Inflammatory macrophage treated with lipopolysaccharide for 4 hours (primary cell): ENCODE results near the gene ARFGEF3.
"Not testable (repeated sequence)": the region's sequence is repeated elsewhere in the genome, so short reads cannot be mapped to it uniquely, and the experiment has no call there.

Experiments
- DNase-seq: peaks from one replicate; pipeline ENCODE4 v3.0.0-alpha.2; 2020

ARFGEF3 gene

DNA sequence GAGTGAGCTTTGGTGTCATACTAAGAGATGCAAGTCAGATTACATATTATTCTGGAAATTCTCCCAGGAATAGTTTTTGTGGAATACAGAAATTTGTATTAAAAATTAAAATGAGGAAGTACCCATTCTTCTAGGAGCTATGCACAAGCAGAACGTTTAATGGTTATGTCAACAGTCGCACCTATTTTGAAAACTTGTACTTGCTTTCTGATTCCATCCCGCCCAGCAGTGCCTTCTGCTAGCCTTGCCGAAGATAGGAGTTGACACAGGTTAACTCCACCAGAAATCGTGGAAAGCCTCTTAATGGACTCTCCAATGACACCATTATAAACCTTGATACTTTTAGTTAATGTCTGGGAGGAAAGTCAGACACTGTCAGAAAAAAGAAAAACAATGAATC lies 49.9 kb downstream of the ARFGEF3 start:
- DNase-seq = no peak

DNA sequence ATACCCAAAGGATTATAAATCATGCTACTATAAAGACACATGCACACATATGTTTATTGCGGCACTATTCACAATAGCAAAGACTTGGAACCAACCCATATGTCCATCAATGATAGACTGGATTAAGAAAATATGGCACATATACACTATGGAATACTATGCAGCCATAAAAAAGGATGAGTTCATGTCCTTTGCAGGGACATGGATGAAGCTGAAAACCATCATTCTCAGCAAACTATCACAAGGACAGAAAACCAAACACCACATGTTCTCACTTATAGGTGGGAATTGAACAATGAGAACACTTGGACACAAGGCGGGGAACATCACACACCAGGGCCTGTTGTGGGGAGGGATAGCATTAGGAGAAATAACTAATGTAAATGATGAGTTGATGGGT lies 50.8 kb downstream of the ARFGEF3 start:
- not testable (repeated sequence) for DNase-seq

DNA sequence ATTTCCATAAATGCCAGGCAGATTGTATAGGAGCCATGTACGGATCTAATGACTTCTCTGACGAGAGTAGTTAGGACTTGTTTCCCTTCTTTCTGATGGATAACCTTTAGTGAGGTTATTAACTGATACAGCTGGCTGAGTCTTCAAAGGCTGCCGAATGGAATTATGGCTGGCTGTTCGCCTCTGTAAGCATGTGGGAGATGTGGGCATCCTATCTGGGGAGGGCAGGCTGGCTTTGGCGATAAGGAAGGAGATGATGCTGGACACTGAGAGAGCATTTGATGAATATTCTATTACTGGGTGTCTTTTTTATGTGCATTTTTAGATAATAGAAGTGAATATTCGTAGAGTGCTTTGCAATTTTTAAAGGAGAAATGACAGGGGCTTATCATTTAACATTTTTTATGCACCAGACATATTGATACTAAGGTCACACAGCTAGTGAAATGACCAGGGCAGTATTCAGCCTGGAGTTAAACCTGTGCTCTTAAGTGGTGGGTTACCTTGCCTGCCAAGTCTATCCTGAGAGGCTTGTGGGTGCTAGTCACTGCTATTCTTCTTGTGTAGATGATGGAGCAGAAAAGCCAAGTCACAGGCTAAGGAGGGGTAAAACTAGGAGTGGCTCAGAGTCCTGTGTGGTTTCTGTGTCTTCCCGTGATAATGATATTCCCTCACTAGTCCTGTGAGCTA lies 53.5 kb downstream of the ARFGEF3 start:
- DNase-seq = no peak

DNA sequence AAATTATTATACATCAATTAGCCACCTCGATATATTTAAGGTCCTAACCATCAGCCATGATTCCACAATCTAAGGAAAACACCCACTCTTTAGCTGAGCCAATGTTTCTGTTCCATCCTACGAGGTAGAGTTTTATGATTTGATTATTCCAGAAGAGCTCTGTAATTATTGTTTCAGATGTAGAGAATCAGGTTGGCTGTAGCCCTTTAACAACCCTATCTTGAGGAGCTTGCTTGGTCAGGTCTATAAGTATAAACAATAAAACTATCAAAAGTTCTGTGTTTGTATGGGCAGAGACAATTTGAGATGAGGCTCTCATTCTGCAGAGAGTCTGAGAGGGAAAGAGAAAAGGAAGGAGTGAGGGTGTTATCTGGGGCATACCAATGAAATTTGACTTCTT lies 56.7 kb downstream of the ARFGEF3 start, which contains the start of gene PBOV1:
TSS of gene PBOV1 (minus strand) at position 43 of the 400 bp plus-strand sequence. CDS start 96 bp downstream, outside the sequence.
- no peak for DNase-seq

DNA sequence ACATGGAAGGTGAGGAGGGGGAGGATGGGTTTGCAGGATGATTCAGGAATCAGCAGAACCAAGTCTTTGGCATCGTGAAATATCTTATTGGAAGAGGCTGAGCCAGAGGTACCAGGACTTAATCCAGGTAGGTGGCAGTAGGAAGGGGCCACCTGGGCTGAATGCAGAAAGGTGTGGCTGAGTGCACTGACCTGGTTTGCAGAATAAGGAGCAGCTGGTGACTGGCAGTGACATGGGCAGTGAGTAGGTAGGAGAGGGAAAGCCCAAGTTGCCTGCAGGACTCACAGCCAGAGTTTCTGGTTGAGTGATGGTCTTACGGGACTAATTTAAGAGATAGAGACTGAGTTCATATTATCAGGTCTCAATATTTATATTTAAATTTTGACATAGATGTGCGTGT lies 57.7 kb downstream of the ARFGEF3 start:
- no peak for DNase-seq

DNA sequence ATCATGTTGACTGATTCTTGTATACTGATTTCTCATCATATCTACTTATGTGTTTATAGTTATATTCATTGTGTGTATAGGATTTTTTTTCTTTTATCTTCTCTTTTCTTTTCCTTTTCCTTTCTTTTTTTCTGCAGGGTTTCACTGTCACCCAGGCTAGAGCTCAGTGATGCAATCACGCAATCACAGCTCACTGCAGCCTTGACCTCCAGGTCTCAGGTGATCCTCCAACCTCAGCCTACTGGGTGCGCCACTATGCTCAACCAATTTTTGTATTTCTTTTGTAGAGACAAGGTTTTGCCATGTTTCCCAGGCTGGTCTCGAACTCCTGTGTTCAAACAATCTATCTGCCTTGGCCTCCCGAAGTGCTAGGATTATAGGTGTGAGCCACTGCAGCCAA lies 58.2 kb downstream of the ARFGEF3 start:
- no peak for DNase-seq

DNA sequence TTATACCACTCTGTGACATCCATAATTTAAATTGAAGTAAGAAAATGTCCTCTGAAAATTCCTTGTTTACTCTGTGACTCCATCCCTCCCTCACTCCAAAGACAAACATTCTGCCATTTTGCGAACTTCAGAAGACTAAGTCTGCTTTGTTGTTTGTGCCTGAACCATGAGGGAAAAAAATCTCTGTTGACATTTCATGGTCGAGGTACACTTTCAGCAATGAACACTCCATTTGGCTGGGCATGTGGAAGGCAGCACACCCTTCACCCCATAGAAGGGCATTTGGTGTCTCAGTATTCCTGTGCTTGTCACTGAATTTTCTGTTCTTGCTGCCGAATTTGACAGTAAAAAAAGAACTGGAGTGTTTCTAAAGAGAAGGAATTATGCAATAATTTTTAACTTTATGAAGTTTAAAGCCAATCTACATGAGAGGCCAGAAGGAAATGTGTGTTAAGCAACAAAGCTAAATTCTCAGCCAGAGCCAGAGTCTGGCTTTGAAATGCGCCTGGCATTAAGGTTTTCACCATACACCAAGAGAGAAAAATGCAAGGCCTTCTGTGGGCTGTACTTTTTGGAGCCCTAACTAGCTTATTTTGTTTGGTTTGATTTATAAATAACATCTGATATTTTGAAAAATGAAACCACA lies 61.3 kb downstream of the ARFGEF3 start:
- DNase-seq = no peak

DNA sequence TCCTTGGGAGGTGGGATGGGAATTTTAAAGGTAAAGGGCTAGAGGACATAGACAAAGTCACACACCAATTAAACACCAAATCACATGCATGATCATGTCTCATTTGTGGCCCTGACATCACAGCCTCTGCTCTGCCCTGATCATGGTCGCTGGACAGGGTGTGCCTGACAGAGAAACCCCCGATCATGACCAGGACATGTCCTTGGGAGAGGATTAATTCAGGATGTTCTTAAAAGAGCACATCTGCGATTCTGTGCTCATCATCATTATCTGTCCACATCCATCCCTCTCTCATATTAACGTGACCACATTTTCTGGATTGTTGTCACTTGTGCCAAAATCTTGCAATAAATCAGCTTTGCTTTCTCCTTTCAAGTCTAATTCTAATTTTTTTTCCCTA lies 64.2 kb downstream of the ARFGEF3 start:
- no peak for DNase-seq

DNA sequence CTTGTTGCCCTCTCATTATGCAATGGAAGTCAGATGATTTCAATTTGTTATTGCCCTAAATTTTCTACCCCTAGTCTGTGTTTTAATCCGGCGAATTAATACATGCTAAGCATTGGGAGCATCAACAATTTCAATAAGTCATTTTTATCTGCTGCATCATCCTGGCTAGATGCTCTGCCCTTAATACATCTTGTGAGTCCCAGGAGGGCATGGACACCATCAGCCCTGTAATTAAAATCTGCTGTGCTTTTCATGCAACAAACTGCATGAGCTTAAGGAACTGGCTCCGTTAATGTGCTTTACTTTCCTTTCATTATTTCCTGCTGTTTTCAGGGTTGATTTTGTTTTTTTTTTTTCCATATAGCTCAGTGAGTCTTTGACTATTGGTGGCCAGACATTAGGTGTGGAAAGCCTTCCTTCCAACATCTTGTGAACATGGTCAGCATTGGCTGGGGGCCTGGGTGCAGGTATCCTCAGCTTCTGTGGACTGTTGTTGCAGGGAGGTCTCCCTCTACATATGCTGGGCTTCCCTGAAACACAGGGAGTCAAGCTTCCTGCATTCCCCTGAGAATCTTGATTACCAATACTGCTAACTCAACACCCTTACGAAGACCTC lies 65.1 kb downstream of the ARFGEF3 start:
- no peak for DNase-seq

DNA sequence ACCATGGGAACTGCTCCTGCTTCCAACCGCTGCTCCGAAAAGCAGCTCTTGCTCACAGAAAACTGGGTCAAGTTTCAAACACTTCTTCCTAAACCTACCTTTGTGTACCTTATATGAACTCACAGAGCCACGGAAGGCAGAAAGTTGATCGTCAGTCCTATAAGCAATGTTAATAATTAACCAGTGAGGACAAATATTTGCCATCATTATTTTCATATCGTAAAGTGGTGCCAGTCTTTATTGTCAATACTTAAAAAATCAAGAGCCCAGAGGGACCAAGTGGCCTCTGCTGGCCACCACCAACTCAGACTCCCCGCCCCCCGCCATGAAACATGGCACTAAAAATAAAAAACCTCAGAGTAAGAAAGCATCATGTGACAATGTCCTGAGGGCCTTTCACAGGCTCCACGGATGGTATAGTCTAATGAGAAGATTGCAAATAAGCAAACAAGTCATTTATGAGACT lies 65.6 kb downstream of the ARFGEF3 start:
- no peak for DNase-seq

DNA sequence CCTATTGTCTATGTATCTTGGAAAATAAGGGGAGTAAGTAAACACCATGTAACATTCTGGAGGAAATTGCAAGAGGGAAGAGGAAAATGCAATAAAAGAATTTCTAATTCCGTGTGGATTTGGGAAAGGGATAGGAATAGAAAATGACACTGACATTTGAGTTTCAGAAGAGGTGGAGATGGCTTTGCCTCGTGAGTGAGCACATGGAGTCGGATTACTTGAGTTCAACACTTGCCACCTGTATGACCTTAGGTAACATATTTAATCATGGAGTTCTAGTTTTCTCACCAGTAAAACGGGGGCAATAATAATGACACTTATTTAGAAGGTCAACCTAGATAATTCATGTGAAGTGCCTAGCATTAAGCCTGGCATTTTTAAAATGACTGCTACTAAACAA lies 67.3 kb downstream of the ARFGEF3 start:
- no peak for DNase-seq

DNA sequence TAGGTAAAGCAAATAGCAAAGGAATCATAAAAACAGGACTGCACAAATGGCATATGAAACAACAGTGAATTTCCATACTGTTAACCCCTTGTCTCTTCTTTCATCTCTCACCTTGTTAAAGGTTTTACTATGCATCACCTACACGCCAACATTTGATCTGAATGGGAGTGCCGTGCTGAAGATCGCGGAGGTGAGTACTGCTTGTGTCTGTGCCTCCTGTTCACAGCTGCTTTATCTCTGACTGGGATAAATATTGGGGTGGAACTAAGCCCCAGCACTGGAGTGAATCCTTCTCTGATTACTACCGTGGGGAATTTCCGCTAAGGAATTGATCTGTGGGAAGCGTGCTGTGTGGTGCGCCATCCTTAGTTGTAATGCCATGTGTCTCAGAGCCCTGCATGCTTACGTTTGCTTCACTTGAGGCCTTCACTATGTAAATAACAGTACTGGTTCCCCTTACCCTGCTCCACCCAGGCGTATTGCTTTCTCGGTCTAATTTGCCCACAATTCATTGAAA lies 68.0 kb downstream of the ARFGEF3 start:
- DNase-seq = no peak

DNA sequence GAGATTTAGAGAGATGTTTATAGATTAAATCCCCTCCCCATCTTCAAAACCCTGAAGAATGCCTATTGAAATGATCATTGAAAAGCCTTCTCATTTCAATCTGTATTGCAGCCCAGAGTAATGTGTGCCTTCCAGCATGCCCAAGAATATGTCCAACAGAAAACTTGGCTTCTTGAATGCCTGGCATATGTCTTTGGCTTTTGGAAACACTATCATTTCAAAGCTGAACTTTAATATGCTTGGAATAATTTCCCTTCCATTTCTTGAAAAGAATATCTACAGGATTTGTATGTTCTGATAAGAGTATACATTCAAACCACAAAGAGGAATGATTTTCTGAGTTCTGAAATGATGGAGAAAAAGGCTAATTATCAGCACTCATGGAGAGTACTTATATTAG lies 68.5 kb downstream of the ARFGEF3 start:
- no peak for DNase-seq

DNA sequence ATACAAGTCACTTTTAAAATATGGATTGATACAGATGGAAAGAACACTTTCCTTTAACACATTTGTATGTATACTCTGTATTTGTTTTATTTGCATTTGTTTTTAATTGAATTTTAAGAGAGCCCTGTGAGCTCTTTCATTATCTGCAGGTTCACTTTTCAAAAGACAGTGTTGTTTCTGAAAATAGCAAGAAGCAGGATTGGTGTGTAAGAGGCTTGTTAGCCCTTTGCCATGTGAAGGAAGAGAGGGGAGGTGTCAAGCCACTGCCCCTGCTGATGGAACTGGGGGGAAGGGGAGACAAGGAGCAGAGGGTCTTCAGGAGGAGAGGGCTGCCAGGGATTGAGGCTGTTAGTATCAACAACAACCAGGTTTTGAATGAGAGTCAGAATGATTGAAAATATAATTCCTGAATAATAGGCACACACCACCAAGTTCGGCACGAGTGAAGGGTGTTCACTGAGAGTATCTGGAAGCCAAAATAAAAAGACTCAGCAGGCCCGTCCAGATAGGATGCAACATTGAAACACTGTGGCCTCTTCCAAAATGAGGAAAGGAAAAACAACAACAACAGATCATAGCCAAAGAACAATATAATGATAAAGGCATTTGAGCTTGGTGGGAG lies 69.1 kb downstream of the ARFGEF3 start:
- DNase-seq = no peak

DNA sequence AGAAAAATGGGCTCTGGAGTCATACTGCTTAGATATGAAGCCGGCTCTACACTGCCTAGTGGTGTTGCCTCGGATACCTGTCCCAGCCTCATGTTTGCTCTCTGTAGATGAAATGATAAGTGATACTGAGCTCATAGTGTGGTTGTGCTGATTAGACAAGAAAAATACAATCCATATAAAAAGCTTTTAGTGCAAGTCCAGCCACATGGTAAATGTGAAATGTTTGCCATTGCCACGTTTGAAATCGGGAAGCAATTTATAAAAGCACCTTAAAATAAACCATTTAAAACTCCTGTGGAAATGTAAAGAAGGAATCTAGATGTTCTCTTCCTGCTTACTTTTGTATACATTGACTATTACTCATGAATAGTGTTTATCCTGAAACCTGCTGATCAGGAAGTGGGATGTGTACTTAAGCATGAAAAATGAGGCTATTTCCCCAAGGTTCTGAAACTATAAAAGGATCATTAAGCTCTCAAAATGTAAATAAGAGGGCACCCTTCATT lies 69.7 kb downstream of the ARFGEF3 start:
- no peak for DNase-seq

DNA sequence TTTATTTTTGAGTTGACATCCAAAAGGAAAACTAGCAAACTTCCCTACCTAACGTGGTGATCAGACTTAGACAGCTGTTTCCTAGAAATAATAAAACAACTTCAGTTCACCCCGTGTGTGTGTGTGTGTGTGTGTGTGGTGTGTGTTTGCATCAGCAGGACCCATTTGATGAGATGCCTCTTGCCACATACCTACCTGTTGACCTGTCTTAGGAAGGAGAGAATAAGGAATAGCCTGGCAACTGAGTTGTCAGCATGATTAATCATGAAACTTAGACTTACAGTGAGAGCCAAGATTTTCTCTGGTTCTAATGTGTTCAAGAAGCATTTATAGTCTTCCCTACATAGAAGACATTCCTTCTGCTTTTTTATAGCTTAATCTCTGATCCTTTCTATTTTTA lies 72.6 kb downstream of the ARFGEF3 start:
- DNase-seq = no peak

DNA sequence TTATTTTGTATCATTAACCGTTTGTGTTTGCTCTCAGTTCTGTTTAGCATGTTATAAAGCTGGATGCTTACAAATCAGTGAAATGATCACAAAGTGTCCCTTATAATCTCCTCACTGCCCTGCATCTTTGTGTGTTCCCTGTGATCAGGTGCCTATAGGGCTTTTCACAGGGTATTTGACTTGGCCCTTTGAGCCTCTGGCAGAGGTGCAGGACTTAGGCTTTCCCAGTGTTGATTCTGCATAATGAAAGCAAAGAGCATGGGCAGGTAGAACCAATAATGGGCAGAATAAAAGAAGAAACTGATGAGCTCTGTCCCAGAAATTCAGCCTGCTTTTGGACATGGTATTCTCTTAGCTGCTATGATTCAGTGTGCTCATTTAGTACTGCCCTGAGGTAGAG lies 73.5 kb downstream of the ARFGEF3 start:
- no peak for DNase-seq

DNA sequence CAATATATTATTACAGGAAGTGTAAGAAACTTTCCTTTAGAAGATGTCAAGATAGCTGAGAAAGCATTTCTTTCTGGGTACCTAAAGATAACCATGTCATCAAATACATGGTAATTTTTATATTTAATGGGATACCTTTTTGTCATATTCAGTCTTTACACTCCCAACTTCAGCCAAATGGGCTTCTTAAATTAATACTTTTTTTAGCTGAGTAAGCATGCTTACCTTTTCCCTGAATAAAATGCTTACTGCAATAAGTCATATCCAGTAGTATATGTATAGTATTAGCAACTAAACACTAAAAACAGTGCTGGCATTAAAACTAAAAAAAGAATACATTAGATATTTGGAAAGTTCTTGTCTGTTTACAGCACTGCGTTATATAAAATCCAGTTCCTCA lies 74.0 kb downstream of the ARFGEF3 start:
- no peak for DNase-seq

DNA sequence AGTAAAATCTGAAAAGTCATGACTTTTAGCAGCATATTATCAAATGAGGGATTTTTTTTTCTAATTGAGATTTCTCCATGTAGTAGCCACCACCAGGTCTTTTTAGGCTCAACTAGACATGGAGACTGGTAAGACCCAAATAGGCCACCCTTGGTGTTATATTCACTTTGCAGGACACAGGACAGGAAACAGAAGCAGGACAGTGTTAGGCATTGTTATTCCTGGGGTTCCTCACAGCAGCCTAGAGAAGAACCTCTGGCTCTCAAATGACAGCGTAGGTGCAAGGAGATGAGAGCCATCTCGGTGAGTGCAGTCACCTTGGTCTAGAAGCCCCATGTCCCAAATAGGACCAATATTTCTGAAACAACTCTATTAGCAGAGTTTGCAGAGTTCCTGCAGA lies 75.7 kb downstream of the ARFGEF3 start:
- DNase-seq = no peak

DNA sequence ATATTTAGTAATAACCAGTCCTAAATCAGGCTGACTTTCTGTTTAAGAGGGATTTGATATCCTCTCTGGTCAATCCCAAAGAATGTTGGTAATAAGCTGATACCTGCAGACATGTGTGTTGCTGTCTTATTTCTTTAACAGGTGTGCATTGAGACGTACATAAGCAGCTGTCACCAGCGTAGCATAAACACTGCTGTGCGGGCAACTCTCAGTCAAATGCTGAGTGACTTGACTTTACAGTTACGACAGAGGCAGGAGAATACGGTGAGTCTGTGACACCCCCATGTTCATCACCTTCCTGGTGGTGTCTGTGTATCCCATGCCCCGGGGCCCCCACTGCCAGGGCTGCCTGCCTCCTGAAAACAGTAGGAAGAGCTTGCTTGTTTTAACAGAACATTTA lies 76.6 kb downstream of the ARFGEF3 start:
- no peak for DNase-seq

DNA sequence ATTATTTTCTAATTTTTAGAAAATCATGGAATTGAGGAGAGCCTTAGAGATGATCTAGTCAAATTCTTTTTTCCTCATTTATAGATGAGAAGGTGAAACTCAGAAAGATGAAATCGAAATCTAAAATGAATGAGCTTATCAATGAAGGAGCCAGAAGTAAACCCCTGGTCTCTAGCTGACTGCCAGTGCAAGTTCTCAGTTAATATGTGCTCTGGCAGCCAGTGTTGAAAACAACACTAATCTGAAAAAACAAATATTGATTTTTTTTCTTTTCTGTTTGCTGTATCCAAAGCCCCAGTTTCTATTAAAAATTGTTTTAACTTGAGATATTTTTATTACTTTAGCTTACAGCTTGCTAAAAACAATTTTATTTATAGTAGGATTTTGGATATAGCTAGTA lies 78.0 kb downstream of the ARFGEF3 start:
- no peak for DNase-seq

DNA sequence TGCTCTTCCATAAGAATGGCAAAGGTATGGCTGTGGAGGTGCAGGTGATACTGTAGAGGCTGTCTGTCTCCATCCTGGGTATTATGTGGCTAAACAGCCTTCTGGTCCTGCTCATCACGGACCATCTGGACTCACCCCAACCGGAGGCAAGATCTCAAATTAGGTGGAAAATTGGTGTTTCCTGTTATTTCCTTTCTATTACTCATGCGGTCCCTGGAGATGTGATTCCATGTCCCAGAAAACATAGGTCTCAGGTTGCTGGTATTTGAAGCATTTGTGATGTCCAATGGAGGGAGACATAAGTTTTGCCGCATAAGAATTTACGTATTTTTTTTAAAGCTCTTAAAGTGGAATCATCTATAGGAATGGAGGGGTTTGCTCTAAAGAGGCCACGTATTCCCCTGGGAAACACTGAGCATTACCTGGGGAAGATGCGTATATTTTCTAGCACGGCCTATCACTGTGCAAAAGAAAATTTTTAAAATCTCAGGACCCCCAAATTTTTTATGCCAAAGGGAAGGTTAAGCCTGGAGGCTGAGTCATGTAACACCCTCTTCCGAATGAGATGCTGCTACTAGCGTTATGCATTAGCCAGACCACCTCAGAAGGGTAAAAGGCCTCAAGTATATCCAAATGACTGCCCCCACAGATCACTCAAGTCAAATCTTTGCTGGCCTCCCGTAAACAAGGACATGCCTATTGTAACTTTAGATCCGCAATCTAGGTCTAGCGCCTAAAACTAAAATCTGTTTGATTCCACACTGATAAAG lies 78.9 kb downstream of the ARFGEF3 start:
- no peak for DNase-seq

DNA sequence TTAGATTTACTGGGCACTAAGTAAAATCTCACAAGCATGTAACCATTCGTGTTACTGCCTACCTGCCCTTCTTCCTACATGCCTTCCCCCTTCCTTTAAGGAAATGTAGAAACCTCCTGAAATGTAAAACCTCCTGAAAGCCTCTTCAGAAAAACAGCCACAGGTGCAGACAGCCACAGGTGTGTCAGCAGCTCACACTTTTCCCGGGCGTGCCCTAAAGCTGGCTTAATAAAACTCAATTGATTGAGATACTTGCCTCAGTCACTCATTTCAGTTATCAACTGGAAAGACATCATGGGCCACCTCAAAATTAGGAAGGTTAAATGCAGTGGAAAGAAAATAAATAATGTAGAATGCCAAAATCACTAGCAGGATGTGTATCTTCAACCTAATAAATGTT lies 79.6 kb downstream of the ARFGEF3 start:
- DNase-seq = no peak
